ENCODE data around the gene SLC35C1. TPM values are rescaled to one million over a fixed set of nuclear protein-coding genes. Genes with fewer than 3 reads are reported as not detected.

The SLC35C1 gene
- total RNA-seq, 4 donors from 2014 or later: 28.8 to 62.3 (median 44.4) TPM

DNA sequence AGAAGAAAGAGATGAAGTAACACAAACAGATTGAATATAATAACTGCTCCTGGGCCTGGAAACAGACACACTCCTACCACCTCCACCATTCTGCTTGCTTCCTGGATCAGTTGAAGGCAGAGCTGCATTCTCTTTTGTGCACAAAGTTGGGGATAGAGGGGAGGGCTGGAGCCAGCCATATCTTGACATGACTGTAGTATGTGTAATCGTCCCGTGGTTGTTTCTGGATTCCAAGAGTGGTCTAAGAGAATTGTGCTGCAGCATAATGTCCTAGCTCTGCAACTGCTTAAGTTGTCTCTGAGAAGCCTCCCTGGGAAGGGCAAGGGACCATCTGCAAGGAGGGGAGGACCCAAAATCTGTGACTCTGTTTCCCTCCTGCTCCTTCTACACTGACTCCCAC, 45.5 kb downstream of the SLC35C1 start:
- no peak overlapping the region for H3K27ac ChIP-seq
- DNase-seq: no peak
- in situ Hi-C loops (cut with MboI; ENCODE audit: low pct_ligation_motif_present in 1 of 4, low pct_unique_long_range_greater_than_20kb in 1 of 4, low sequenced_read_pairs in 3 of 4): loop anchor here in 1 of 4 donors (10.0 kb wide), 1 partner anchor 64 kb away; the partner anchor contains the start of gene PEX16
- H3K27me3 ChIP-seq: no peaks in the 10 kb centered on the region
- peaks cover 22 to 75% (median 48%) of the 10 kb centered on the region in 4 donors for H3K4me1 ChIP-seq
- TF ChIP-seq POLR2AphosphoS5 (IDR thresholded peaks at IDR 0.05) (no peak), EP300 (IDR thresholded peaks at IDR 0.05; ENCODE audit: low read depth) (no peak), POLR2A (IDR thresholded peaks at IDR 0.05) (no peak)
- TF ChIP-seq, protein P1, sequence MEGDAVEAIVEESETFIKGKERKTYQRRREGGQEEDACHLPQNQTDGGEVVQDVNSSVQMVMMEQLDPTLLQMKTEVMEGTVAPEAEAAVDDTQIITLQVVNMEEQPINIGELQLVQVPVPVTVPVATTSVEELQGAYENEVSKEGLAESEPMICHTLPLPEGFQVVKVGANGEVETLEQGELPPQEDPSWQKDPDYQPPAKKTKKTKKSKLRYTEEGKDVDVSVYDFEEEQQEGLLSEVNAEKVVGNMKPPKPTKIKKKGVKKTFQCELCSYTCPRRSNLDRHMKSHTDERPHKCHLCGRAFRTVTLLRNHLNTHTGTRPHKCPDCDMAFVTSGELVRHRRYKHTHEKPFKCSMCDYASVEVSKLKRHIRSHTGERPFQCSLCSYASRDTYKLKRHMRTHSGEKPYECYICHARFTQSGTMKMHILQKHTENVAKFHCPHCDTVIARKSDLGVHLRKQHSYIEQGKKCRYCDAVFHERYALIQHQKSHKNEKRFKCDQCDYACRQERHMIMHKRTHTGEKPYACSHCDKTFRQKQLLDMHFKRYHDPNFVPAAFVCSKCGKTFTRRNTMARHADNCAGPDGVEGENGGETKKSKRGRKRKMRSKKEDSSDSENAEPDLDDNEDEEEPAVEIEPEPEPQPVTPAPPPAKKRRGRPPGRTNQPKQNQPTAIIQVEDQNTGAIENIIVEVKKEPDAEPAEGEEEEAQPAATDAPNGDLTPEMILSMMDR (IDR thresholded peaks at IDR 0.05): no peak
- intact Hi-C loops (cut with DNase I; ENCODE audit: low total_unique reads): no loop called here
- H3K4me3 ChIP-seq: no peak overlapping the region
- H3K9me3 ChIP-seq: no peaks in the 10 kb centered on the region
- no peaks in the 10 kb centered on the region for H3K36me3 ChIP-seq
- WGBS, 2 donors (ENCODE audit: low coverage in 1 of 2): 70 to 89% methylated on average over 2 of the region's 2 CpGs

DNA sequence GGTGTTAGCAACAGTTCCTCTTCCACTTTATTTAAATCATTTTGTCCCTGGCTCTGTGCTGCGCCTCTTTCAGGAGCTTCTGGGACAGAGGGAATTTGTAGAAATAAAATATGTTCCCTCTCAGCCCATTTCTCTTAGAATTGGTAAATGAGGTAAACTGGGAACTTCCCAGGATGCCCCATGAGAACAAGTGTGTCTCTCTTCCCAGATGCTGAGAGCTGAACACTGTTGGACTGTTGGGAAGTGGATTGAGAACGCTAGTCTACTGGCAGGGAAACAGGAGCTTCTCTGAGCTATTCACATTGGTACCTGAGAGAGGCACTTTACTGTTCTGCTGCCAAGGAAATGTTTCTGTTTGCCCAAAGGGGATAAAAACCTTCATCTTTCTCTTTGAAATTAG, 46.3 kb downstream of the SLC35C1 start:
- intact Hi-C loops (cut with DNase I; ENCODE audit: low total_unique reads) (no loop called here), in situ Hi-C loops (cut with MboI; ENCODE audit: low pct_ligation_motif_present in 1 of 4, low pct_unique_long_range_greater_than_20kb in 1 of 4, low sequenced_read_pairs in 3 of 4) (loop anchor here in 1 of 4 donors (10.0 kb wide), 1 partner anchor 64 kb away; the partner anchor contains the start of gene PEX16)
- H3K9me3 ChIP-seq: no peaks in the 10 kb centered on the region
- H3K27me3 ChIP-seq: no peaks in the 10 kb centered on the region
- TF ChIP-seq, protein P1 (IDR thresholded peaks at IDR 0.05): no peak
- no peak for TF ChIP-seq EP300 (IDR thresholded peaks at IDR 0.05; ENCODE audit: low read depth)
- TF ChIP-seq POLR2A (IDR thresholded peaks at IDR 0.05): no peak
- no peak for TF ChIP-seq POLR2AphosphoS5 (IDR thresholded peaks at IDR 0.05)
- peaks cover 27 to 81% (median 52%) of the 10 kb centered on the region in 4 donors for H3K4me1 ChIP-seq
- DNase-seq: no peak
- WGBS, 2 donors (ENCODE audit: low coverage in 1 of 2): 83 to 93% methylated on average over 2 of the region's 2 CpGs
- H3K27ac ChIP-seq: peak overlapping the region in 3 of 4 donors; percentile 68 to 83 (median 83)
- H3K4me3 ChIP-seq: no peak overlapping the region
- H3K36me3 ChIP-seq: no peaks in the 10 kb centered on the region

DNA sequence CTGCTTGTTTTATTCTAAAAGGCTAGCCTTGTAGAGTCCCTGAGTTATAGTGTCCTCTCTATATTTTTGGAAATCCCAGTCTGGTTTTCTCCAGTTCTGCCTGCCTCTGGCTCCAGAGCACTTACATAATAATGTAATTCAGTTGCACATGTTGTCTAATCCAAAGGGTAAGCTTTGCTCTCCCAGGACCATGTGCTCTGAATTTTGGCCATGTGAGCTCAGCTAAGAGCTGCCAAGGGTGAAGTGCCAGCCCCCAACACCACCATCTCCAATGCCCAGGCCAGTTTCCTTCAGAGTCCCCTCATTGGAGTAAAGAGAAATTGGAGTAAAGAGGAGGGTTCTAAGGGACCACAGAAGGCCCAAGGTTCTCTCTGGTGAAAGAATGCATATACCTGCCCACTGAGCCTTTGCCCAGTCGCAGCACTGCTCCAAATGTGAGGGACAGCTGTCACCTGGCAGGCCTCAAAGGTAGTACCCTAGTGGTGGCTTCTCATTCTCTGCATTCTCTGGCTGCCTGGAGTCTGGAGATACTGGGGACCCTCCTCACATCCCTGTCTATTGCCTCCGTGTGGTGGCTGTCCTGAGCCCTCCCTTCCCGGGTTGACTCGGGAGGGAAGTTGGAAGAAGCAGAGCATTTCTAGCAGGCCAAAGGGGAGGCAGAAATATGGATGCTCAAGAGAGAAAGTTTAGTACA, 47.2 kb downstream of the SLC35C1 start:
- Histone ChIP-seq H3K9me3 (no peaks in the 10 kb centered on the region), H3K27me3 (no peaks in the 10 kb centered on the region), H3K4me1 (peaks cover 25 to 82% (median 52%) of the 10 kb centered on the region in 4 donors), H3K4me3 (no peak overlapping the region), H3K27ac (peak overlapping the region; percentile 68 to 83 (median 80)), H3K36me3 (no peaks in the 10 kb centered on the region)
- DNase-seq: no peak
- TF ChIP-seq POLR2AphosphoS5 (IDR thresholded peaks at IDR 0.05) (no peak), POLR2A (IDR thresholded peaks at IDR 0.05) (no peak)
- intact Hi-C loops (cut with DNase I; ENCODE audit: low total_unique reads): no loop called here
- in situ Hi-C loops (cut with MboI; ENCODE audit: low pct_ligation_motif_present in 1 of 4, low pct_unique_long_range_greater_than_20kb in 1 of 4, low sequenced_read_pairs in 3 of 4): loop anchor here in 1 of 4 donors (10.0 kb wide), 1 partner anchor 63 kb away; the partner anchor contains the start of gene PEX16
- 59 to 86% methylated on average over 2 to 4 of the region's 4 CpGs for WGBS, 2 donors (ENCODE audit: low coverage in 1 of 2)

DNA sequence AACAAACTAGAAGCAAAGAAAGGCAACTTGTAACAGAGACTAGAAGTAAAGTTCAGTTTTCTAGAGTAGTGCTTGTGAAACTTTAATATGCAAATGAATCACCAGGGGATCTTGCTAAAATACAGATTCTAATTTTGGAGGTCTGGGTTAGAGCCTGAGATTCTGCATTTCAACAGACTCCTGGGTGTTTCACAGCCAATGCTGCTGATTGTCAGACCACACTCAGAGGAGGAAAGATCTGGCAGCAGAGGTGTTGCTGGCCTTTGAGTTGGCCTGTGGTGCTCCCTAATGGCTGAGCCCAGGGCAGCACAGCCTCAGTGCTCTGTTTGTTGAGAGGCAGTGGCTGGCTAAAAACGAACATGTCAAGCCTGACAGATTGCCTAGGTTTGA, 47.8 kb downstream of the SLC35C1 start:
- H3K4me1 ChIP-seq: peaks cover 30 to 87% (median 58%) of the 10 kb centered on the region in 4 donors
- TF ChIP-seq EP300 (IDR thresholded peaks at IDR 0.05; ENCODE audit: low read depth): no peak
- TF ChIP-seq, protein P1 (IDR thresholded peaks at IDR 0.05): no peak
- TF ChIP-seq POLR2AphosphoS5 (IDR thresholded peaks at IDR 0.05): no peak
- no peak for TF ChIP-seq POLR2A (IDR thresholded peaks at IDR 0.05)
- no peak overlapping the region for H3K4me3 ChIP-seq
- WGBS, 2 donors (ENCODE audit: low coverage in 1 of 2): 35% methylated on average over 1 of the region's 1 CpG; no CpG with 5 or more reads in 1 of the 2 donors
- no peaks in the 10 kb centered on the region for H3K27me3 ChIP-seq
- no peaks in the 10 kb centered on the region for H3K36me3 ChIP-seq
- no peaks in the 10 kb centered on the region for H3K9me3 ChIP-seq
- DNase-seq: no peak
- intact Hi-C loops (cut with DNase I; ENCODE audit: low total_unique reads) (no loop called here), in situ Hi-C loops (cut with MboI; ENCODE audit: low pct_ligation_motif_present in 1 of 4, low pct_unique_long_range_greater_than_20kb in 1 of 4, low sequenced_read_pairs in 3 of 4) (loop anchor here in 1 of 4 donors (10.0 kb wide), 1 partner anchor 62 kb away; the partner anchor contains the start of gene PEX16)
- peak overlapping the region; percentile 68 to 83 (median 80) for H3K27ac ChIP-seq
